ENCODE results near the gene UCMA.
A peak's percentile ranks its signal among the peaks of the same experiment; 100 is the strongest.

- TF ChIP-seq CTCF (conservative IDR thresholded peaks at IDR 0.05; ENCODE audit: low read depth, low read length) (peak; percentile 50), EZH2 (IDR thresholded peaks at IDR 0.05; ENCODE audit: low read length, unreplicated experiment) (no peak), EZH2phosphoT487 (IDR thresholded peaks at IDR 0.05; ENCODE audit: borderline replicate concordance, low read length) (no peak)
These were observed 27.4 kb downstream of the UCMA start for GRCh38 chr10:13206546-13207443.

All from PC-3 (cell line).